DMS114 treated with DMSO at 0.1 percent for 48 hours (cell line): ENCODE measurements around the gene DDX51.
"Not testable (repeated sequence)": the region's sequence is repeated elsewhere in the genome, so short reads cannot be mapped to it uniquely, and the experiment has no call there.

Experiments used
- DNase-seq: peaks from one replicate; lab custom pipeline; 2025; ENCODE audit not compliant: unreplicated experiment; lab: John Stamatoyannopoulos, UW

Gene DDX51

DNA sequence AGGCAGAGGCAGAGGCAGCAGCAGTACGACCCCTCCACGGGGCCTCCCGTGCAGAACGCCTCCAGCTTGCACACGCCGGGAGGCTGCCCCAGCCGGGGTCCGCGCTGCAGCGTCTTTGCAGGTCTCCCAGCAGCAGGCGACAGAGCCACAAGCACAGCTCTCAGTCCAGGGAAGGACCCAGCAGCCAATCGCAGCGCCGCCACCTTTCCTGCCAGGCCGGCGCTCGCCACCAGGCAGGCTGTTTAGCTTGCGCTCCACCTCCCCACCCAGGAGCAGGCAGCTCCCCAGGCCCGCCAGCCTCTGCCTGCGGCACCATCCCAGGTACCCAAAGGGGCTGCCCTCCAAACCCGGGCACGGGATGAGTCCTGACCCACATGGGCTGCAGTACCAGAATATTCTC is 25.2 kb downstream of the DDX51 start:
- no peak for DNase-seq

DNA sequence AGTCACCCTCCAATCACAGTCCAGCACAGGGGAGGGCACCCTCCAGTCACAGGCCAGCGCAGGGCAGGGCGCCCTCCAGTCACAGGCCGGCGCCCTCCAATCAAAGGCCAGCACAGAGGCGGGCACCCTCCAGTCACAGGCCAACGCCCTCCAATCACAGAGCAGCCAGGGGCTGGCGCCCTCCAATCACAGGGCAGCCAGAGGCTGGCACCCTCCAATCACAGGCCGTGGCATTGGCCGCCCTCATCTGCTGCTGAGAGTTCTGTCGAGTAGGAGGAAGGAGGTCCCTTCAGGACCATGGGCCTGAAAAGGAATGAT is 26.6 kb downstream of the DDX51 start:
- no peak for DNase-seq

GRCh38 chr12:132116709-132117557 is 27.2 kb downstream of the DDX51 start:
- no peak for DNase-seq

DNA sequence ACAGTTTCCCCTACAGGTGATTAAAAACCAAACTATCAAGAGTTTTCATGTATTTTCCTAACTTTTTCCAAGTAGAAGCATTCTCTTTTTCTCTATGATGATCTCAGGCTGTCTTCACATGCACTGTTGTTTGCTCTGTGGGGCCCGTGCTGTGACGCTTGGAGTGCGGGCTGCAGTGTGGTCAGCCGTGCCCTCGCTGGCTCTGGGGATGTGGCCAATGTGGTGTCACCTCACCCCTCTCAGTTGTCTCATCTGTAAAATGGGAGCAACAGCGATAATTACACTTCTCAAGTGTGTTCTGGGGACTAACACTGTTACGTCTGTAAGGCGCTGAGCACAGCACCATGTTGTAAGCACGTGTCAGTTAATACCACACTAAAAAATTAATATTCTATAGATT is 28.6 kb downstream of the DDX51 start:
- no peak for DNase-seq

DNA sequence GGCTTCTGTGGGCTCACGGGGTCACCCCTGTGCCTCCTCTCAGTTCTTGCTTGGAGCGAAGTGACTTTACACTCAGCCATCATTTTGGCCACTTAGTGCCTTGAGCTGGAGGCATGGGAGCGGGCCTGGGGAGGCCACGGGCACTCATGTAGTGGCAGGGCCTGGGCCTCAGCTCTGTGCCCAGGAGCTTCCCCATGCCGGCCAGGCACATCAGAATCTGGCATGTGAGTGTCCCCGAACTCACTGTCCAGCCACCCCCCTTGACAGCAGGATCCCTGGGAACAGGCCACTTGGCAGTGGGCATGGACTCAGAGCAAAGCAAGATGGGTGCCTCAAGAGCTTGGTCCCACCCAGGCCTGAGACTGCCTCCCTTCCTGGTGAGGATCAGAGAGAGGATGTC is 29.5 kb downstream of the DDX51 start:
- DNase-seq = no peak

- DNase-seq = no peak
Observed at GRCh38 chr12:132111654-132112304, 32.3 kb downstream of the DDX51 start.

GRCh38 chr12:132110677-132111076 is 33.4 kb downstream of the DDX51 start:
- DNase-seq = no peak

- no peak for DNase-seq
Observed at GRCh38 chr12:132109741-132110140, 34.4 kb downstream of the DDX51 start.

GRCh38 chr12:132108211-132108832 is 35.8 kb downstream of the DDX51 start:
- DNase-seq = no peak

DNA sequence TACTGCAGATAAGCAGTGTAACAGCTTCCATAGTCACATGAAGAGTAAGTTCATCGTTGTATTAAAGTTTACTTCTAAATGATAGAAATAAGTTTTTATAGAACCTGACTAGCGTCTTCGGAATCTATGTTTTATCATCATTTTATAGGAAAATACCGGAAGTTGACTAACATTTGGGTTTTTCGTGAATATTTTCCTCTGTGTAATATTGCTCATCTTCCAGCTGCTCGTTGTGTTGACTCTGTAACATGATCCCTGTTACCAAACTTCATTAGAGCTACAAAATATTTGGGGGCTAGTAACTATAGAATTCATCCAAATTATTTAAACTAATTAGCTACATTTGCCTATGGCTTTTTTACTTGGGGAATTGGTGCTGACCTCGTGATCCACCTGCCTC is 37.2 kb downstream of the DDX51 start:
- DNase-seq = no peak

DNA sequence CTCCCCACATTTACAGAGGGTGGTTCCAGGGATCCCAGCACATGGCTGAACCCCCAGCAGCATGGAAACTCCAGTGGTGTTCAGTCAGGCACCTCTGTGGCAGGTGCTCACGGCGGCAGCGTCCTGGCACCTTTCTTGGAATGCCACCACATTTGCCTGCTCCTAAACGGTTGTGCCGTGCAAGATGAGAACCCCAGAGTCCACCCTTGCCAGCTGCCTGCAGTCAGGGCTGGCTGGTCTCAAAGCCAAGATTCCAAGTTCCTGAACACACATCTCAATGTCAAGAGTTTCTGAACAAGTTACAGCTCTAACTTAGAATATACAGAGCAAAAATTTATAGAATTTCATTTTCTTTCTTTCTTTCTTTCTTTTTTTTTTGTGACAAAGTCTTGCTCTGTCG is 38.7 kb downstream of the DDX51 start:
- no peak for DNase-seq

DNA sequence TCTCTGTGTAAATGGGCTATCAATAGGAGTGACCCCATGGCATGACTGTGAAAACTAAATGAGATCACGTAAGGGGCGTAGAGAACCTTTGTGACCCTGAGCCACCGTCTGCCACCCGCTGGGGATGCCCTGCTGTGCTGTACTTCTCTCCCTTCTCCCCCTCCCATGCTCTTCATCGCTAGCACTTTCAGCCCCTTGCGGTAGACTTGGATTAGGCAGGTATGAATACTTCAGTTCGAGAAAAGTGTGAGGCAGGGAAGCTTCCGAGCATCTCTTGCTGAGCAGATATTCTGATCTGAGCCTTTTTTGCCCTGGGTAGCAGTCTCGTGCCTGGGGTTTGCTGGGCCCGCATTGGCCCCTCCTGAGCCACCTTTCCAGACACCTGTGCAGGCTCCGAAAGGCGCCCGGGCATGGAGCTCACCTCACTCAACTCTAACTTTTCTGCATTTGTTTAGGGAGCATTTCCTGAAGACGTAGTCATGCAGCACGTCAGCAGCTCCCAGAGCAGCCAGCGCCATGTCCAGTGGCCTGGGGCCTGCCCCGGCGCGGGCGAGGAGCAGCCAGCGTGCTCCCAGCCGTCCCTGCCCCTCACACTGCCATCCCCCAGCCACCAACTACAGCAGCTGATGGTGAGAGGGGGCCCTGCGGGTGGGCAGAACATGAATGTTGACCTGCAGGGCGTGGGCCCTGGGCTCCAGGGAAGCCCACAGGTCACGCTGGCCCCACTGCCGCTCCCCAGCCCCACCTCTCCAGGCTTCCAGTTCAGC is 40.4 kb downstream of the DDX51 start:
- no peak for DNase-seq

- DNase-seq = not testable (repeated sequence)
Observed at GRCh38 chr12:132103072-132103471, 41.0 kb downstream of the DDX51 start.

DNA sequence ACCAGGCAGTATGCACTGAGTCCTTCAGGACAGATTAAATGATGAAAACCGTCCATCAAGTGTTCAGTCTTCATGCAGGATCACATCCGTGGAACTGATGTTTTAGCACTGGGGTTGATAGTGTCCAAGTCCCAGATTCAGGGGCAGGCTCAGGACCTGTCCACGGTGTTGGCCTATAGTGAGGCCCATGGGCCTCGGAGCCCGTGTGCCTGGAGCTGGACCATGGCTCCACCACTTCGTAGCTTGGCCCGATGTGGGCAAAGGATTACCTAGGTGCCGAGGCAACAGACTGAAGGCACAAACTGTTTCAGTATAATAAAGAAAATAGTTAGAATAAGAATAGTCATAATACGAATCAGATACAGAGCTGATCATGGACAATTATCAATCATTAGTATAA is 41.8 kb downstream of the DDX51 start:
- DNase-seq = no peak

- no peak for DNase-seq
Observed at GRCh38 chr12:132100306-132101065, 43.6 kb downstream of the DDX51 start.

DNA sequence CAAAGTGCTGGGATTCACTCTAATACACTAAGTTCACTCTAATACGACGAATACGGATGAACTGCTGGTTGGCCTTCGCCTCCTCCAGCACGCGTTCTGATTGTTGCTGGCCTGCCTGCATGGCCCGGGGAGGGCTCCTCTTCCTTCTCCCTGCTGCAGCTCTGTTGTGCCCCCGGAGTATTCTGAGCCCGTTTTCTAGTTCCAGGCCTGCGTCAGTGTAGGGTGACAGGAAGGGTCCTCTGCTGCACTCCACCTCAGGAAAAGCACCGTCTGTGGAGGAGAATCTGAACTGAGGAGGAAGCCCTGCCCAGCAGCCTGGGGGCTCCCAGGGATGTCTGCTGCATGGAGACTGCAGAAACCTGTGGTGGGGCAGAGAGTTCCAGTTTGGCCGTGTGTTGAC is 44.4 kb downstream of the DDX51 start:
- DNase-seq = no peak

DNA sequence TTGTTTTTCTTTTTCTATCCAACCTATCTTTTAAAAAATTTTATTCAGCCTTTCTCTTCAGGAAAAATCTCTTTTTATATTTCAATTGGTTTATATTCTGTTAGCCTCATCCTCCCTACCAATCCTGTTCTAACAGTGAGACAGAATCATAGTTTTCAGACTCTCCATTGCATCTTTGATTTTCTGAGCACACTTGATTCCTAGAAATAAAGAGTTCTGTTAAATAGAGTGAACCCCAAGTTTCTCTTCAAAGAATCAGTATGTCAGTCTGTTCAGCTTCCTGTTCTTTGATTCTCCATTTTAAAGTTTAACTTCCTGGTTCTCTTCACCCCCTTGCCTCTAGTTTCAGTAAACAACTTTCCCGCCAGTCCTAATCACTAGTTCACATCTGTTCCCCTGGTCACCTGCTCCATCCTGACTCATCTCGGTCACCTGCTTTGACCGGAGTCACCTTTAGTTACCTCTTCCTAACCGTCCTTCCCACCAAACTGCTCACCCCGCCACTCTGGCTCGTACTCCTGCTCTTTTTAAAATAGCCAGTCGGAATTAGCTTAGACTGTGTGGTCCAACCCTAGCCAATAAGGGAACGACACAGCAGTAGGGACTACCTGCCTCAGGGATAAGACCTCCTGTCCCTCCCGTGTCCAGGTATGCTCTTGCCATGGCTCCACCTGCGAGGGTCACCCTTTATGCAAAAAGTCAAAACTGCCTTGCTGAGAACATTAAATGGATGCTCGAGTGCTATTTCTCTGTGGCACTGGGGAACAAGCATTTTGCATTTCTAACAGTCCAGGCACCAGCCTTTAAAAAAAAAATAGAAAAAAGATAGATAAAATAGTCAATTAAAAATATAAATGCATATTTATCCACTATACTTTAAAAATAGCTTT is 48.4 kb downstream of the DDX51 start:
- DNase-seq = no peak

GRCh38 chr12:132094269-132094891 is 49.7 kb downstream of the DDX51 start:
- no peak for DNase-seq

- DNase-seq = no peak
Observed at GRCh38 chr12:132089407-132089910, 54.7 kb downstream of the DDX51 start.
